Activated CD4-positive, alpha-beta T cell treated with anti-CD3 and anti-CD28 coated beads, Interleukin-2, Interleukin-4, amounts not matched to agents 100 ng/mL and 50 ng/mL, durations not matched to agents 16 hours and 8 hours (primary cell): Measurements from ENCODE around the gene B3GAT1.
"Not testable (repeated sequence)": the region's sequence is repeated elsewhere in the genome, so short reads cannot be mapped to it uniquely, and the experiment has no call there.

Experiments
- DNase-seq: peaks from one replicate; pipeline ENCODE4 v3.0.0-alpha.2; 2020; ENCODE audit warnings: low spot score

Gene B3GAT1

GRCh38 chr11:134412203-134413042 lies at the start of gene B3GAT1:
Gene B3GAT1, minus strand, starts transcription at chr11:134412242. Its CDS starts 24,583 bp downstream, at chr11:134387659.
- DNase-seq, result no peak

- DNase-seq, result no peak
These were observed 49.6 kb upstream of the B3GAT1 start for GRCh38 chr11:134461621-134462020.

GRCh38 chr11:134460881-134461280 lies 48.8 kb upstream of the B3GAT1 start:
- DNase-seq, result no peak

- no peak for DNase-seq
These were observed 48.1 kb upstream of the B3GAT1 start for GRCh38 chr11:134460062-134460561.

GRCh38 chr11:134459246-134460061 lies 47.4 kb upstream of the B3GAT1 start:
- DNase-seq, result no peak

- not testable (repeated sequence) for DNase-seq
These were observed 45.5 kb upstream of the B3GAT1 start for GRCh38 chr11:134457411-134458007.

- DNase-seq, result no peak
These were observed 43.5 kb upstream of the B3GAT1 start for GRCh38 chr11:134455516-134455915.

GRCh38 chr11:134454146-134454690 lies 42.2 kb upstream of the B3GAT1 start:
- no peak for DNase-seq

GRCh38 chr11:134453441-134453840 lies 41.4 kb upstream of the B3GAT1 start:
- no peak for DNase-seq

GRCh38 chr11:134452838-134453155 lies 40.8 kb upstream of the B3GAT1 start:
- DNase-seq, result no peak

GRCh38 chr11:134452026-134452837 lies 40.2 kb upstream of the B3GAT1 start:
- no peak for DNase-seq

- no peak for DNase-seq
These were observed 38.1 kb upstream of the B3GAT1 start for GRCh38 chr11:134450186-134450585.

GRCh38 chr11:134449713-134450112 lies 37.7 kb upstream of the B3GAT1 start:
- no peak for DNase-seq

GRCh38 chr11:134449051-134449450 lies 37.0 kb upstream of the B3GAT1 start:
- DNase-seq, result no peak

- DNase-seq, result no peak
These were observed 35.7 kb upstream of the B3GAT1 start for GRCh38 chr11:134447696-134448095.

- DNase-seq, result no peak
These were observed 33.7 kb upstream of the B3GAT1 start for GRCh38 chr11:134445601-134446325.

- DNase-seq, result not testable (repeated sequence)
These were observed 32.4 kb upstream of the B3GAT1 start for GRCh38 chr11:134444160-134445108.

- DNase-seq, result no peak
These were observed 31.2 kb upstream of the B3GAT1 start for GRCh38 chr11:134443246-134443645.

- no peak for DNase-seq
These were observed 30.2 kb upstream of the B3GAT1 start for GRCh38 chr11:134442246-134442645.

- DNase-seq, result no peak
These were observed 29.7 kb upstream of the B3GAT1 start for GRCh38 chr11:134441706-134442105.
